ENCODE data around the gene INTS13. TPM values are rescaled to one million over a fixed set of nuclear protein-coding genes. Genes with fewer than 3 reads are reported as not detected.

Gene INTS13
- total RNA-seq, 1 experiment from 2014 or later, result 61.8 TPM

- Histone ChIP-seq H3K79me2 (ENCODE audit: low read length) (peaks cover 94% of the 10 kb centered on the region), H2AFZ (ENCODE audit: low read length) (no peak overlapping the region), H3K36me3 (ENCODE audit: low read depth, low read length) (no peaks in the 10 kb centered on the region), H3K27me3 (ENCODE audit: low read length) (no peaks in the 10 kb centered on the region), H3K9me3 (ENCODE audit: low read length) (no peaks in the 10 kb centered on the region), H3K4me3 (ENCODE audit: low read length) (peak overlapping the region; percentile 76), H3K27ac (ENCODE audit: low read length) (no peak overlapping the region), H3F3A (ENCODE audit: low read length, unreplicated experiment) (peaks cover 3% of the 10 kb centered on the region), H3K4me1 (ENCODE audit: insufficient read depth, low read length) (peaks cover 38% of the 10 kb centered on the region), H4K20me1 (ENCODE audit: low read length) (peaks cover 47% of the 10 kb centered on the region), H3K9me2 (replicated peaks; ENCODE audit: low read length) (no peaks in the 10 kb centered on the region), H3K4me2 (ENCODE audit: low read length) (peak overlapping the region; percentile 94), H3K9ac (ENCODE audit: low read length) (peak overlapping the region; percentile 89; the same call in 1 of the 2 replicates)
- CTCF ChIA-PET, result no interaction called here
- no peak for ATAC-seq
- no peak for DNase-seq
- intact Hi-C loops (cut with micrococcal nuclease), result no loop called here
- TF ChIP-seq EZH2 (IDR thresholded peaks at IDR 0.05; ENCODE audit: low read length, unreplicated experiment) (no peak), EZH2phosphoT487 (IDR thresholded peaks at IDR 0.05; ENCODE audit: borderline replicate concordance, low read length) (no peak)
- TF ChIP-seq, protein P1, sequence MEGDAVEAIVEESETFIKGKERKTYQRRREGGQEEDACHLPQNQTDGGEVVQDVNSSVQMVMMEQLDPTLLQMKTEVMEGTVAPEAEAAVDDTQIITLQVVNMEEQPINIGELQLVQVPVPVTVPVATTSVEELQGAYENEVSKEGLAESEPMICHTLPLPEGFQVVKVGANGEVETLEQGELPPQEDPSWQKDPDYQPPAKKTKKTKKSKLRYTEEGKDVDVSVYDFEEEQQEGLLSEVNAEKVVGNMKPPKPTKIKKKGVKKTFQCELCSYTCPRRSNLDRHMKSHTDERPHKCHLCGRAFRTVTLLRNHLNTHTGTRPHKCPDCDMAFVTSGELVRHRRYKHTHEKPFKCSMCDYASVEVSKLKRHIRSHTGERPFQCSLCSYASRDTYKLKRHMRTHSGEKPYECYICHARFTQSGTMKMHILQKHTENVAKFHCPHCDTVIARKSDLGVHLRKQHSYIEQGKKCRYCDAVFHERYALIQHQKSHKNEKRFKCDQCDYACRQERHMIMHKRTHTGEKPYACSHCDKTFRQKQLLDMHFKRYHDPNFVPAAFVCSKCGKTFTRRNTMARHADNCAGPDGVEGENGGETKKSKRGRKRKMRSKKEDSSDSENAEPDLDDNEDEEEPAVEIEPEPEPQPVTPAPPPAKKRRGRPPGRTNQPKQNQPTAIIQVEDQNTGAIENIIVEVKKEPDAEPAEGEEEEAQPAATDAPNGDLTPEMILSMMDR (conservative IDR thresholded peaks at IDR 0.05; ENCODE audit: low read depth, low read length), result no peak
- POLR2A ChIA-PET (ENCODE audit: unreplicated experiment), result no interaction called here
- no TSS peak for BruUV-seq (replicated peaks)
These were observed 2.9 kb upstream of the INTS13 start for GRCh38 chr12:26940516-26941214.

DNA sequence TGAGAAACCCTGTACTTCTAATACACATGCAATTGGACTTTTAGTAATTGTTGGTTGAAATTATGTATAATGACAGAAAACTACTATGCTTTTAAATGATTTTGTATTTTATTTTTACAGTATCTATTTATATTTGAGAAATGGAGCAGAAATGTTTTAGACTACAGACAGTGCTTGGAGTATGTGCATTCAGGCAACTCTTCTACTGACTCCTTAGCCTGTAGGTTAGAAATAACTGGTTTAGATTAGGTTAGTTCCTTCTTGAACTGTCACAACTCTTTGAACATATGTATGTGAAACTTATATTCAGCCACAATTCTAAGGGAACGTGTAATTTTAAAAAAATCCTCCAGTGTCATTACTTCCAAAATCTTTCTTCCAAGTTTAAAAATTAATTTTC, 2.2 kb upstream of the INTS13 start:
- POLR2A ChIA-PET (ENCODE audit: unreplicated experiment), result interaction anchor here (0.6 kb wide), 1 partner anchor 26 kb away, joined by 8 read pairs; no protein-coding TSS in a partner anchor
- H3K4me3 ChIP-seq (ENCODE audit: low read length), result peak overlapping the region; percentile 76

More for the DNA sequence above, 2.2 kb upstream of the INTS13 start:
- H4K20me1 ChIP-seq (ENCODE audit: low read length), result peaks cover 54% of the 10 kb centered on the region
- peak overlapping the region; percentile 94 for H3K4me2 ChIP-seq (ENCODE audit: low read length)
- H3K9ac ChIP-seq (ENCODE audit: low read length), result peak overlapping the region; percentile 89
- no peaks in the 10 kb centered on the region for H3K27me3 ChIP-seq (ENCODE audit: low read length)
- H3K36me3 ChIP-seq (ENCODE audit: low read depth, low read length), result no peaks in the 10 kb centered on the region
- peaks cover 94% of the 10 kb centered on the region for H3K79me2 ChIP-seq (ENCODE audit: low read length)
- TF ChIP-seq EZH2 (IDR thresholded peaks at IDR 0.05; ENCODE audit: low read length, unreplicated experiment) (no peak), EZH2phosphoT487 (IDR thresholded peaks at IDR 0.05; ENCODE audit: borderline replicate concordance, low read length) (no peak)
- TF ChIP-seq, protein P1 (conservative IDR thresholded peaks at IDR 0.05; ENCODE audit: low read depth, low read length), result no peak
- no peaks in the 10 kb centered on the region for H3K9me3 ChIP-seq (ENCODE audit: low read length)
- intact Hi-C loops (cut with micrococcal nuclease), result loop anchor here (2.0 to 5.0 kb wide), 2 partner anchors 305 to 377 kb away; partner anchors contain the start of gene STK38L
- peaks cover 43% of the 10 kb centered on the region for H3K4me1 ChIP-seq (ENCODE audit: insufficient read depth, low read length)
- no peak overlapping the region for H3K27ac ChIP-seq (ENCODE audit: low read length)
- DNase-seq (no peak), ATAC-seq (no peak)
- BruUV-seq (replicated peaks), result no TSS peak
- peaks cover 3% of the 10 kb centered on the region for H3F3A ChIP-seq (ENCODE audit: low read length, unreplicated experiment)
- no peak overlapping the region for H2AFZ ChIP-seq (ENCODE audit: low read length)
- CTCF ChIA-PET, result no interaction called here
- H3K9me2 ChIP-seq (replicated peaks; ENCODE audit: low read length), result no peaks in the 10 kb centered on the region
